ENCODE measurements around the gene FA2H.
"Not testable (repeated sequence)": the region's sequence is repeated elsewhere in the genome, so short reads cannot be mapped to it uniquely, and the experiment has no call there.

GRCh38 chr16:74791749-74792148 is 17.1 kb upstream of the FA2H start:
- TF ChIP-seq CTCF, EZH2phosphoT487, EZH2 (IDR thresholded peaks at IDR 0.05): not testable (repeated sequence)
